HS-5 (cell line): ENCODE measurements around the gene UGT2B10.
"Not testable (repeated sequence)": the region's sequence is repeated elsewhere in the genome, so short reads cannot be mapped to it uniquely, and the experiment has no call there.

Experiments
- DNase-seq: peaks from one replicate; pipeline ENCODE4 v3.0.0-alpha.2; 2012; ENCODE audit warnings: low read depth

UGT2B10 gene

GRCh38 chr4:68815617-68816409 is at the start of gene UGT2B10:
Gene UGT2B10, plus strand, starts transcription at chr4:68815994. Its CDS starts 26 bp downstream, at chr4:68816020.
- not testable (repeated sequence) for DNase-seq

- DNase-seq = not testable (repeated sequence)
Measured at GRCh38 chr4:68771836-68772235, 44.0 kb upstream of the UGT2B10 start.

GRCh38 chr4:68773699-68774098 is 42.1 kb upstream of the UGT2B10 start:
- no peak for DNase-seq

- DNase-seq = no peak
Measured at GRCh38 chr4:68780232-68780631, 35.6 kb upstream of the UGT2B10 start.

GRCh38 chr4:68797048-68797447 is 18.7 kb upstream of the UGT2B10 start:
- no peak for DNase-seq

GRCh38 chr4:68797618-68798017 is 18.2 kb upstream of the UGT2B10 start:
- DNase-seq = no peak

GRCh38 chr4:68803013-68803412 is 12.8 kb upstream of the UGT2B10 start:
- DNase-seq = no peak

GRCh38 chr4:68808060-68808459 is 7.7 kb upstream of the UGT2B10 start:
- DNase-seq = no peak

- DNase-seq = no peak
Measured at GRCh38 chr4:68810919-68811318, 4.9 kb upstream of the UGT2B10 start.

GRCh38 chr4:68816410-68817265 is 844 bp downstream of the UGT2B10 start:
- DNase-seq = not testable (repeated sequence)

- no peak for DNase-seq
Measured at GRCh38 chr4:68817386-68817785, 1.6 kb downstream of the UGT2B10 start.

- not testable (repeated sequence) for DNase-seq
Measured at GRCh38 chr4:68818030-68818462, 2.3 kb downstream of the UGT2B10 start.

- DNase-seq = no peak
Measured at GRCh38 chr4:68831642-68832041, 15.8 kb downstream of the UGT2B10 start.

GRCh38 chr4:68850293-68850692 is 34.5 kb downstream of the UGT2B10 start:
- DNase-seq = no peak

- DNase-seq = no peak
Measured at GRCh38 chr4:68855771-68856170, 40.0 kb downstream of the UGT2B10 start.

GRCh38 chr4:68858039-68858438 is 42.2 kb downstream of the UGT2B10 start:
- DNase-seq = no peak

GRCh38 chr4:68859655-68860054 is 43.9 kb downstream of the UGT2B10 start:
- no peak for DNase-seq

- DNase-seq = no peak
Measured at GRCh38 chr4:68861057-68861456, 45.3 kb downstream of the UGT2B10 start.

GRCh38 chr4:68864438-68865187 is 48.8 kb downstream of the UGT2B10 start:
- no peak for DNase-seq

GRCh38 chr4:68865188-68865638 is 49.4 kb downstream of the UGT2B10 start:
- DNase-seq = no peak

GRCh38 chr4:68865760-68866159 is 50.0 kb downstream of the UGT2B10 start:
- no peak for DNase-seq

- DNase-seq = no peak
Measured at GRCh38 chr4:68869274-68869773, 53.5 kb downstream of the UGT2B10 start.
